Endothelial cell of umbilical vein (primary cell): Measurements from ENCODE around the gene TMOD1. TPM values are rescaled to one million over a fixed set of nuclear protein-coding genes. Genes with fewer than 3 reads are reported as not detected.

ENCODE experiments used
- BruUV-seq: library from RNA; stranded (reverse); fragments of 400-500 nt; replicated peaks from 2 replicates; lab custom pipeline; 2021; lab: Mats Ljungman, UMichigan
- CTCF ChIA-PET: fragments of 300-600, 350-600 bp; sonication (Branson Sonifier 250); formaldehyde crosslinking; loops from one replicate; lab custom pipeline; 2021; ENCODE audit warnings: antibody characterized with exemption, inconsistent platforms; lab: Charles Lee
- POLR2A ChIA-PET: fragments of 300-600, 350-600 bp; sonication (Branson Sonifier 250); formaldehyde crosslinking; loops from one replicate; lab custom pipeline; 2021; ENCODE audit warnings: antibody characterized with exemption, inconsistent platforms; lab: Charles Lee
- DNase-seq: peaks from one replicate; pipeline ENCODE4 v3.0.0-alpha.2; 2011; ENCODE audit warnings: low read depth, low spot score
- FAIRE-seq: peaks from 2 replicates; lab custom pipeline; 2011; peaks lifted over from hg19 to GRCh38; lab: Jason Lieb, UNC
- H2AFZ ChIP-seq: 2 replicates; pipeline ENCODE4 v1.6.0; 2012; ENCODE audit warnings: low read depth, low read length, control low read depth, inconsistent platforms
- H3K27ac ChIP-seq: 2 replicates; pipeline ENCODE4 v1.5.1; 2011; ENCODE audit warnings: low read depth, mild to moderate bottlenecking, control low read depth, low read length, moderate library complexity; ENCODE audit not compliant: insufficient read depth
- H3K27me3 ChIP-seq, 2 experiments: 2 replicates each; pipeline versions ENCODE4 v1.6.0 to v1.6.1; 2011; ENCODE audit warnings: low read length in 2 of 2, mixed read lengths in 1 of 2; ENCODE audit not compliant: control insufficient read depth in 2 of 2, insufficient read depth in 2 of 2
- H3K36me3 ChIP-seq, 2 experiments: 2 replicates in 1 of 2; 3 replicates in 1 of 2; pipeline ENCODE4 v1.5.1; 2011; ENCODE audit warnings: low read length in 2 of 2, mild to moderate bottlenecking in 1 of 2, moderate library complexity in 1 of 2; ENCODE audit not compliant: control insufficient read depth in 2 of 2, insufficient read depth in 2 of 2; ENCODE audit errors: extremely low read depth in 1 of 2
- H3K4me1 ChIP-seq: 3 replicates; pipeline ENCODE4 v1.5.1; 2011; ENCODE audit warnings: mild to moderate bottlenecking, low read length; ENCODE audit not compliant: control insufficient read depth, insufficient read depth; ENCODE audit errors: extremely low read depth
- H3K4me2 ChIP-seq: 2 replicates; pipeline ENCODE4 v1.6.1; 2011; ENCODE audit warnings: low read length, control low read depth, mixed read lengths; ENCODE audit not compliant: insufficient read depth
- H3K4me3 ChIP-seq, 3 experiments: fragments of 200-600 bp in 1 of 3; sonication (generic), shearing (Covaris generic) in 1 of 3; replicated peaks in 1 of 3; 2 replicates each; pipeline ENCODE4 v1.5.1; 2011 to 2016; ENCODE audit warnings: control low read depth in 3 of 3, low read length in 3 of 3, mild to moderate bottlenecking in 2 of 3, inconsistent platforms in 1 of 3, low read depth in 1 of 3, moderate library complexity in 1 of 3; ENCODE audit not compliant: insufficient read depth in 1 of 3
- H3K79me2 ChIP-seq: 2 replicates; pipeline ENCODE4 v1.6.0; 2012; ENCODE audit warnings: low read length, inconsistent platforms; ENCODE audit not compliant: control insufficient read depth, insufficient read depth
- H3K9ac ChIP-seq: replicated peaks from 2 replicates; pipeline ENCODE3; 2011; ENCODE audit warnings: low read length, control low read depth; ENCODE audit not compliant: insufficient read depth; ENCODE audit errors: extremely low read depth
- H3K9me1 ChIP-seq: replicated peaks from 3 replicates; pipeline ENCODE4 v1.6.0; 2011; ENCODE audit warnings: mild to moderate bottlenecking, low read length; ENCODE audit not compliant: control insufficient read depth, insufficient read depth; ENCODE audit errors: extremely low read depth
- H3K9me3 ChIP-seq: replicated peaks from 2 replicates; pipeline ENCODE4 v1.5.1; 2012; ENCODE audit warnings: low read length, inconsistent platforms; ENCODE audit not compliant: control insufficient read depth, insufficient read depth
- H4K20me1 ChIP-seq: replicated peaks from 2 replicates; pipeline ENCODE3; 2011; ENCODE audit warnings: mild to moderate bottlenecking, low read length; ENCODE audit not compliant: control insufficient read depth, insufficient read depth; ENCODE audit errors: extremely low read depth
- EZH2 ChIP-seq: IDR thresholded peaks from 2 replicates; pipeline ENCODE4 v1.6.1; 2012; ENCODE audit warnings: borderline replicate concordance, low read depth, mild to moderate bottlenecking, moderate library complexity, low read length, inconsistent platforms; ENCODE audit not compliant: severe bottlenecking
- FOS ChIP-seq: IDR thresholded peaks from 2 replicates; pipeline ENCODE4 v1.6.1; 2011; ENCODE audit warnings: mild to moderate bottlenecking, low read length, moderate library complexity, borderline replicate concordance; ENCODE audit not compliant: insufficient read depth
- GATA2 ChIP-seq: IDR thresholded peaks from 2 replicates; pipeline ENCODE4 v1.7.0; 2011; ENCODE audit warnings: low read depth, mild to moderate bottlenecking, moderate library complexity, mixed read lengths, low read length; ENCODE audit not compliant: insufficient read length, insufficient read depth
- JUN ChIP-seq: IDR thresholded peaks from 2 replicates; pipeline ENCODE4 v1.6.1; 2011; ENCODE audit warnings: borderline replicate concordance, low read depth; ENCODE audit not compliant: insufficient read length, insufficient read depth
- MYC ChIP-seq: IDR thresholded peaks from one replicate; pipeline ENCODE4 v1.6.1; 2011; ENCODE audit warnings: mild to moderate bottlenecking, low read depth, low read length
- POLR2A ChIP-seq: IDR thresholded peaks from 2 replicates; pipeline ENCODE4 v1.6.1; 2012; ENCODE audit warnings: low read depth, mild to moderate bottlenecking, control low read depth, low read length
- POLR2AphosphoS5 ChIP-seq: IDR thresholded peaks from 2 replicates; pipeline ENCODE4 v1.6.1; 2012; ENCODE audit warnings: low read depth, mild to moderate bottlenecking, control low read depth, low read length, moderate library complexity; ENCODE audit not compliant: insufficient read depth
- dilution Hi-C: fragments of 300-500 bp; cut with MboI; formaldehyde crosslinking; loops from one replicate; pipeline ENCODE4 v1.15.0; 2019; ENCODE audit warnings: low sequenced_read_pairs; ENCODE audit not compliant: extremely low pct_ligation_motif_present
- intact Hi-C: fragments of 100-400 bp; cut with micrococcal nuclease; formaldehyde crosslinking; loops from one replicate; pipeline ENCODE4 v1.10.0; 2022
- polyA plus RNA-seq, 4 experiments: library from polyadenylated mRNA; depleted of rRNA in 3 of 4; stranded (reverse) in 3 of 4; unstranded in 1 of 4; fragments of >200 nt; gene quantifications; 2 replicates each; pipeline versions ENCODE4 v1.2.1 to v1.2.3, GENCODE V29; 2011 to 2012; ENCODE audit warnings: missing spikeins in 1 of 4
- total RNA-seq: library from RNA; stranded (reverse); gene quantifications from 2 replicates; pipeline ENCODE4 v1.2.3, GENCODE V29; 2021
- TF ChIP-seq, protein P1 (sequence below), 2 donors: IDR thresholded peaks; 1 replicate in 1 of 2; 2 replicates in 1 of 2; pipeline ENCODE4 v1.5.1; 2011; ENCODE audit warnings: low read length in 2 of 2, mild to moderate bottlenecking in 2 of 2, moderate library complexity in 2 of 2, control low read depth in 1 of 2, inconsistent platforms in 1 of 2, low read depth in 1 of 2; ENCODE audit not compliant: insufficient read depth in 1 of 2; ENCODE audit errors: extremely low read depth in 1 of 2
- TF ChIP-seq, protein P2 (sequence below): IDR thresholded peaks from 2 replicates; pipeline ENCODE4 v1.6.1; 2011; ENCODE audit not compliant: insufficient read depth, insufficient read length

Gene TMOD1
- total and polyA plus RNA-seq, 2 donors (not counting 3 experiments of a cell fraction or from before 2014, with no cell fraction given): 0.26 to 1.4 TPM

DNA sequence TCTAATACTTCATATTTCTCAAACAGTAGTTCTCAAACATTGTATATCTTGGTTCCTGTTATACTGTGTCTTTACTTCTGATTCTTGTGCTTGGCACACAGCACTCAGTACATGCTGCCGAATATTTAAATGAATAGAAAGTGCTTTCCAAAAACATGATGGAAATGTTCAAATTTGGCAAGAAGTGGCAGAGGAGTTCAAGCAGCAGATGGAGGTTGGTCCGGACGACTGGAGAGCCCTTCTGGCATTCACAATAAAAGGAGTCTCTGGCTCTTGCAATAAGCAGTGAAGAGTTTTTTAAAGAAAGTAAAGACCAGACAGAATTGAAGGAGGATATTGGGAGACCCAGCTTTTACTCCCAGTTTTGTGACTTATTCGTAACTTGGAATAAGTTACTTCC lies 95.4 kb downstream of the TMOD1 start:
- POLR2A ChIA-PET: no interaction called here
- no peaks in the 10 kb centered on the region for H4K20me1 ChIP-seq
- CTCF ChIA-PET: interaction anchor here (2.7 to 15.7 kb wide), 5 partner anchors 19 to 185 kb away, joined by 30 to 775 read pairs (median 79); partner anchors contain the start of gene TDRD7
- intact Hi-C loops: loop anchor here (5.0 kb wide), 1 partner anchor 740 kb away; no protein-coding TSS in a partner anchor
- H3K4me2 ChIP-seq: no peak overlapping the region
- H3K4me3 ChIP-seq: no peak overlapping the region
- FAIRE-seq (no peak), DNase-seq (no peak)
- dilution Hi-C loops: no loop called here
- H3K36me3 ChIP-seq: peaks cover 0 to 5% of the 10 kb centered on the region in 2 experiments
- no peaks in the 10 kb centered on the region for H3K9me1 ChIP-seq
- no TSS peak for BruUV-seq
- no peak overlapping the region for H3K9ac ChIP-seq
- peaks cover 4 to 5% of the 10 kb centered on the region in 2 experiments for H3K27me3 ChIP-seq
- H3K27ac ChIP-seq: no peak overlapping the region
- no peaks in the 10 kb centered on the region for H3K4me1 ChIP-seq
- H3K79me2 ChIP-seq: no peaks in the 10 kb centered on the region
- no peak overlapping the region for H2AFZ ChIP-seq
- TF ChIP-seq, protein P1, sequence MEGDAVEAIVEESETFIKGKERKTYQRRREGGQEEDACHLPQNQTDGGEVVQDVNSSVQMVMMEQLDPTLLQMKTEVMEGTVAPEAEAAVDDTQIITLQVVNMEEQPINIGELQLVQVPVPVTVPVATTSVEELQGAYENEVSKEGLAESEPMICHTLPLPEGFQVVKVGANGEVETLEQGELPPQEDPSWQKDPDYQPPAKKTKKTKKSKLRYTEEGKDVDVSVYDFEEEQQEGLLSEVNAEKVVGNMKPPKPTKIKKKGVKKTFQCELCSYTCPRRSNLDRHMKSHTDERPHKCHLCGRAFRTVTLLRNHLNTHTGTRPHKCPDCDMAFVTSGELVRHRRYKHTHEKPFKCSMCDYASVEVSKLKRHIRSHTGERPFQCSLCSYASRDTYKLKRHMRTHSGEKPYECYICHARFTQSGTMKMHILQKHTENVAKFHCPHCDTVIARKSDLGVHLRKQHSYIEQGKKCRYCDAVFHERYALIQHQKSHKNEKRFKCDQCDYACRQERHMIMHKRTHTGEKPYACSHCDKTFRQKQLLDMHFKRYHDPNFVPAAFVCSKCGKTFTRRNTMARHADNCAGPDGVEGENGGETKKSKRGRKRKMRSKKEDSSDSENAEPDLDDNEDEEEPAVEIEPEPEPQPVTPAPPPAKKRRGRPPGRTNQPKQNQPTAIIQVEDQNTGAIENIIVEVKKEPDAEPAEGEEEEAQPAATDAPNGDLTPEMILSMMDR (IDR thresholded peaks at IDR 0.05; ENCODE audit: extremely low read depth in 1 of 2, insufficient read depth in 1 of 2, low read depth in 1 of 2, low read length in 2 of 2): no peak
- no peak for TF ChIP-seq GATA2
- TF ChIP-seq FOS: no peak
- no peak for TF ChIP-seq EZH2
- TF ChIP-seq POLR2A: no peak
- no peak for TF ChIP-seq POLR2AphosphoS5
- TF ChIP-seq, protein P2, sequence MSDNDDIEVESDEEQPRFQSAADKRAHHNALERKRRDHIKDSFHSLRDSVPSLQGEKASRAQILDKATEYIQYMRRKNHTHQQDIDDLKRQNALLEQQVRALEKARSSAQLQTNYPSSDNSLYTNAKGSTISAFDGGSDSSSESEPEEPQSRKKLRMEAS: no peak
- TF ChIP-seq MYC: no peak
- TF ChIP-seq JUN: no peak
- H3K9me3 ChIP-seq: no peaks in the 10 kb centered on the region
